Breast epithelium (tissue), 4 donors: ENCODE data around the gene ZHX3. TPM values are rescaled to one million over a fixed set of nuclear protein-coding genes. Genes with fewer than 3 reads are reported as not detected.
A peak's percentile ranks its signal among the peaks of the same experiment; 100 is the strongest.

ENCODE experiments used
- DNase-seq, 2 donors: peaks; one replicate each; pipeline ENCODE4 v3.0.0-alpha.2; 2019; ENCODE audit warnings: low spot score in 2 of 2
- H3K27ac ChIP-seq, 2 donors: fragments of 200-600 bp; sonication (generic) in 1 of 2; one replicate each; pipeline ENCODE4 v1.5.1; 2016 to 2019; ENCODE audit warnings: mild to moderate bottlenecking in 1 of 2
- H3K27me3 ChIP-seq, 2 donors: fragments of 200-600 bp; sonication (generic) in 1 of 2; one replicate each; pipeline versions ENCODE4 v1.5.1 to v1.6.0; 2017 to 2019; ENCODE audit warnings: control low read depth in 1 of 2, mild to moderate bottlenecking in 1 of 2
- H3K36me3 ChIP-seq: fragments of 200-600 bp; one replicate; pipeline ENCODE4 v1.5.1; 2019
- H3K4me1 ChIP-seq, 2 donors: fragments of 200-600 bp; sonication (generic); one replicate each; pipeline ENCODE4 v1.5.1; 2016 to 2019; ENCODE audit warnings: control low read depth in 1 of 2
- H3K4me3 ChIP-seq, 3 donors: fragments of 200-600 bp; sonication (generic); 1 replicate in 2 of 3; 2 replicates in 1 of 3; pipeline ENCODE4 v1.5.1; 2016 to 2019; ENCODE audit warnings: mild to moderate bottlenecking in 3 of 3, moderate library complexity in 2 of 3
- H3K9me3 ChIP-seq, 2 donors: fragments of 200-600 bp; sonication (generic) in 1 of 2; one replicate each; pipeline ENCODE4 v1.5.1; 2016 to 2019; ENCODE audit warnings: control low read depth in 1 of 2
- CTCF ChIP-seq, 3 donors: fragments of 450-650 bp; IDR thresholded peaks; one replicate each; pipeline ENCODE4 v1.5.1; 2016 to 2017; ENCODE audit warnings: antibody characterized with exemption in 3 of 3, mild to moderate bottlenecking in 3 of 3, moderate library complexity in 3 of 3
- POLR2A ChIP-seq: fragments of 450-650 bp; IDR thresholded peaks from one replicate; pipeline ENCODE4 v1.6.1; 2016; ENCODE audit warnings: antibody characterized with exemption, mild to moderate bottlenecking, moderate library complexity
- POLR2AphosphoS5 ChIP-seq, 3 donors: sonication (generic); formaldehyde crosslinking; IDR thresholded peaks; one replicate each; pipeline ENCODE4 v1.6.1; 2017; ENCODE audit warnings: antibody characterized with exemption in 3 of 3
- intact Hi-C: fragments of 100-400 bp; cut with DNase I; formaldehyde crosslinking; loops from one replicate; pipeline ENCODE4 v1.15.1; 2023; ENCODE audit warnings: low total_unique reads
- total RNA-seq, 3 donors: library from RNA; depleted of rRNA; stranded (reverse); fragments of >200 nt; gene quantifications; one replicate each; pipeline ENCODE4 v1.1.0, GENCODE V29; 2016

Gene ZHX3
- total RNA-seq, 3 donors from 2014 or later, result 34.4 to 35.7 (median 34.6) TPM

- Histone ChIP-seq H3K4me1 (peaks cover 5 to 12% of the 10 kb centered on the region in 2 donors), H3K27me3 (no peaks in the 10 kb centered on the region), H3K9me3 (no peaks in the 10 kb centered on the region), H3K36me3 (no peaks in the 10 kb centered on the region), H3K27ac (peak overlapping the region in 1 of 2 donors; percentile 61), H3K4me3 (no peak overlapping the region)
- no peak for TF ChIP-seq POLR2A
- no peak for TF ChIP-seq CTCF (IDR thresholded peaks at IDR 0.05)
- TF ChIP-seq POLR2AphosphoS5 (IDR thresholded peaks at IDR 0.05), result no peak
- no peak for DNase-seq
- intact Hi-C loops, result no loop called here
Observed at GRCh38 chr20:41155261-41155660, 162.3 kb downstream of the ZHX3 start.

GRCh38 chr20:41154436-41155176 lies 162.9 kb downstream of the ZHX3 start:
- intact Hi-C loops, result no loop called here
- Histone ChIP-seq H3K4me3 (no peak overlapping the region), H3K27ac (peak overlapping the region; percentile 24 to 61), H3K4me1 (peaks cover 5 to 13% of the 10 kb centered on the region in 2 donors), H3K36me3 (no peaks in the 10 kb centered on the region), H3K9me3 (no peaks in the 10 kb centered on the region), H3K27me3 (no peaks in the 10 kb centered on the region)
- no peak for TF ChIP-seq POLR2AphosphoS5 (IDR thresholded peaks at IDR 0.05)
- no peak for TF ChIP-seq CTCF (IDR thresholded peaks at IDR 0.05)
- DNase-seq, result no peak

- TF ChIP-seq CTCF (IDR thresholded peaks at IDR 0.05) (no peak), POLR2AphosphoS5 (IDR thresholded peaks at IDR 0.05) (no peak), POLR2A (no peak)
- peak overlapping the region; percentile 18 to 65 for H3K27ac ChIP-seq
- no peaks in the 10 kb centered on the region for H3K9me3 ChIP-seq
- H3K36me3 ChIP-seq, result no peaks in the 10 kb centered on the region
- no peak for DNase-seq
- intact Hi-C loops, result no loop called here
- no peaks in the 10 kb centered on the region for H3K27me3 ChIP-seq
- peaks cover 5 to 20% of the 10 kb centered on the region in 2 donors for H3K4me1 ChIP-seq
- no peak overlapping the region for H3K4me3 ChIP-seq
Observed at GRCh38 chr20:41152108-41152757, 165.3 kb downstream of the ZHX3 start.

GRCh38 chr20:41151134-41151869 lies 166.2 kb downstream of the ZHX3 start:
- DNase-seq, result no peak
- intact Hi-C loops, result no loop called here
- no peak for TF ChIP-seq POLR2AphosphoS5 (IDR thresholded peaks at IDR 0.05)
- TF ChIP-seq CTCF (IDR thresholded peaks at IDR 0.05), result no peak
- TF ChIP-seq POLR2A, result no peak
- no peaks in the 10 kb centered on the region for H3K27me3 ChIP-seq
- H3K9me3 ChIP-seq, result no peaks in the 10 kb centered on the region
- H3K27ac ChIP-seq, result peak overlapping the region; percentile 50 to 65
- no peak overlapping the region for H3K4me3 ChIP-seq
- H3K36me3 ChIP-seq, result no peaks in the 10 kb centered on the region
- peaks cover 5 to 14% of the 10 kb centered on the region in 2 donors for H3K4me1 ChIP-seq
